T-helper 2 cell (primary cell): ENCODE data around the gene GBX1.

Source experiments
- DNase-seq, 5 experiments: peaks; one replicate each; pipeline versions ENCODE4 v3.0.0 to v3.0.0-alpha.2; 2012 to 2022
- total RNA-seq, 2 donors: gene quantifications; one replicate each; lab custom pipeline; 2026; lab: John Stamatoyannopoulos, UW

Gene GBX1
- total RNA-seq: 0 reads per million in 2 donors

DNA sequence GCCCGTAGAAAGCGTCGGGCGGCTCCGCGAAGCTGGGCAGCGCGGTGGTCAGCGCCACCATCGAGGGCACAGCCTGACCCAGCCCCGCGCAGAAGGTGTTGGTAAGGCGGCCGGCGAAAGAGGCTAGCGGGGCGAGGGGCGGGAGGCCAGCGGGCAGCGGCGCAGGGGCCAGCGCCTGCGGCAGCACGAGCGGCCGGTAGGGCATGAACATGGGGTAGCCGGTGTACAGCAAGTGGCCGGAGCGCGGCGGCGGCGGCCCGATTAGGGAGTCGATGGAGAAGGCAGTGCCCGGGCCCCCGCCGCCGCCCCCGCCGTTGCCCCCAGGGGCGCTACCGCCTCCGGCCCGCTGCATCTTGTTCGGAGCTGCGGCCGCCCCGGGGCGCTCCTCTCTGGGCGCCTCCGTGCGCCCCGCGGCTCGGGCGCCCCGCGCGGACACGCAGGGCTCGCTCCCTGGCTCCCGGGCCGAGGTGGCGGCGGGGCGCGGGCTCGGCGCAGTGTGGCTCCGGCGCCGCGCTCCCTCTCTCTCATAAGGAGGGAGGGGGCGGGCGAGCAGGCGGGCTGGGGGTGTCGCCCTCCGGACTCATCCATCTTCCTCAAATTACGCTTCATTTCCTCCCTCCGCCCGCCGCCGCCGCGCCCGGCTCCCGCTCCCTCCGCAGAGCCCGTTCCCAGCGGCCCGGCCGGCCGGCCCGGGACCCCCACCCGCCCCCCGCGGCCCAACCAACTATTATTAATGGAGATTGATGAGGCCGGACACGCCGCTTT lies at the start of gene GBX1:
Gene GBX1, minus strand, starts transcription at position 498 of the 765 bp plus-strand sequence. Its CDS starts 146 bp downstream, at position 352.
- DNase-seq: peak in 1 of 5 experiments; percentile 7

DNA sequence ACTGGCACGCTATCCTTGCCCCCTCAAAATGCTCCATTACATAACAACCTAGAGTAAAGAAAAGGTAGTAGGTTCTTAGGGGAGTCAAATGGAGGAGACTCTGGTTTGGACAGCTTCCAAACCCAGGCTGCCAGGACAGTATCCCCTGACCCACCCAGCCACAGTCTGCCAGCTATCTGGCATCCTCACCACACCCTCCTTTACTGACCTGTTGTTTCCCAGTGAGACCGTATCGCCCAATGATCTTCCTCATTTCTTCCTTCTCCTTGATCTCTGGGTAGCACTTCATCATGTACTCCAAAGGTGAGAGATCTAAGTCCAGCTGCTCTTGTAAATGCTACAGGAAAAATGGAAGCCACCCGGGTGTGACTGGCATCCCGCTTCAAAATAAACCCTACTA lies 47.9 kb upstream of the GBX1 start:
- no peak for DNase-seq

DNA sequence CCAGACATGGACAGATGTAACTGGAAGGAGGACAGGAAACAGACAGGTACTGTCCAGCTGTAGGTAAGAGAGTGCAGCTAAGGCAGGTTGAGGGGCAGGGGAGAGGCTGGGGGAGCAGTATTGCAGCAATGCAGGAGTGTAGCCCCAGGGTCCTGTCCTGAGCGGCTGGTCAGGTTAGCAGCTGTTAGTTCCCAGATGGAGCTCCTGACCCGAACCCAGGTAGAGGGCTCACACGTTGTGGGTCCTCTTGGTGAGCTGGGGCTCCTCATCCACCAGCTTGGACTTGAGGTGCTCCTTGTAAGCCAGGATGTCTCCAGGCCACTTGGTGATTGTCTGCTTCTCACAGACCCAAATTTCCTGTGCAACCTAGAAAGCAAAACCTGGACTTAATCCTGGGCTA lies 46.3 kb upstream of the GBX1 start:
- no peak for DNase-seq

DNA sequence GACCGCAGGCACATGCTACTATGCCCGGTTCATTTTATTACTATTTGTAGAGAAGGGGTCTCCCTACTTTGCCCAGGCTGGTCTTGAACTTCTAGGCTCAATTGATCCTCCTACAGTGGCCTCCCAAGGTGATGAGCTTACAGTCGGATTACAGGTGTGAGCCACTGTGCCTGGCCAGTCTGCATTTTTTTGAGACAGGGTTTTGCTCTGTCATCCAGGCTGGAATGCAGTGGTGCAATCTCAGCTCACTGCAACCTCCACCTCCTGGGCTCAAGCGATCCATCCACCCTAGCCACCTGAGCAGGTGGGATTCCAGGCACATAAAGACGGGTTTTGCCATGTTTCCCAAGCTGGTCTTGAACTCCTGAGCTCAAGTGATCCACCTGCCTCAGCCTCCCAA lies 45.1 kb upstream of the GBX1 start:
- no peak for DNase-seq

DNA sequence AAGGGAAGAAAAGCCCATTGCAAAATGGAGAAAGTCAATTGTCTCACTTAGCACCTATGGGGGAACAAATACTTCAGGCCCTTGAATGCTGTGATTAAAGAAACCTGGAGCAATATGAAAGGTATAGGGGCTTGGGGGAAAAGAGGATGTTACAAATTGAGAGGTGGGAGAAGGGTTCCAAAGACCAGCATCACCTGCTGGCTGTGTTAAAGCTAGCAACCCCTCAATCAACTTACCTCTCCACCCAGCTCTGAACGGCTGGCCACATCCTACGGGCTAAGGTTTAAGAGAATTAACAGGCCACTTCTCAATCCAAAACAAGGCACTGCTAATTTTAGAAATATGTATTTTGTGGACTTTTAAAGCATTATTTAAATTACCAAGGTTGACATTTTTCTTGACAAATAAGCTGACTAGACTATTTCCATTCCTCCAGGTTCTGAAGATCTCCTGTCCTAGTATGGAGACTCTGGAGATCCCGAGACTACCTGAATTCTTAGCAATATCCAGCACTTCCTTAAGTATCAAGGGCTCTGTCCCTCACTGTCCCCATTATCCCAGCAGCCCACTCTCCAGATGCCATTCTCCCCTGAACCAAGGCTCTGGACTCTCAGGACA lies 43.8 kb upstream of the GBX1 start:
- no peak for DNase-seq

DNA sequence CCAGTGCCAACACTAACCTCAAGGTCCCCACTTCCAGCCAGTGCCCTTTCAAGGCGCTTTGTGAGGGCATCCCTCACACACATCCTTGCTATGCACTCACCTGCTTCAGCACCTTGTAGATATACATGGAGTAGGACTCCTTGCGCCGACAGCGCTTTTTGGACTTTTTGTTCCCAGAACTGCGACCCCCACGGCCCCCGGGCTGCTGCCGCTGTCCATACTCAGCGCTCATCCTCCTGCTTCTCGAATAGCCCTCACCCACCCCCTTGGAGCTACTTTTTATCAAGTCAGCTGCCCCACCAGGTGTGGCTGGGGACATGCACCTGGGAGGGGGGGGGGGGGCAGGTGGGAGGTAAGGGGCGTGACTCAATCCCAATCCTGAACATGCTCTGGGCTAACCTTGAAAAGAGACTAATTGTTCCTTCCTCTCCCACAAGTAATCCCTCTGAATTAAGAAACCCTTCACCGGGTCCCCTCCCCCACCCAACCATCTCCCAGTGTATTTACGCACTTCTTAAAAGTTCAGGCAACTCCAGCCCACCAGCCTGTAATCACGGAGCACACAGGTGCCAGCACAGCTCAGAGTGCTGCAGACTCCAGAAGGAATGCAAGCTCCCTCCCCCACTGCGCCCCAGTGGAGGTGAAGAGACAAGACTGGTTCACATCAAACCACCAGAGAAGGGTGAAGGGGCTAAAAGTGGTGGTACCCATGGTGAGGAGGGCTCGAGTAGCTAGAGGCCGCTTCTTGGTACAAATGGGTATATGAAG lies 42.8 kb upstream of the GBX1 start, which contains the start of gene H2BK1:
Gene H2BK1, minus strand, starts transcription at position 402 of the 768 bp plus-strand sequence. Its CDS starts 170 bp downstream, at position 232.
- no peak for DNase-seq

DNA sequence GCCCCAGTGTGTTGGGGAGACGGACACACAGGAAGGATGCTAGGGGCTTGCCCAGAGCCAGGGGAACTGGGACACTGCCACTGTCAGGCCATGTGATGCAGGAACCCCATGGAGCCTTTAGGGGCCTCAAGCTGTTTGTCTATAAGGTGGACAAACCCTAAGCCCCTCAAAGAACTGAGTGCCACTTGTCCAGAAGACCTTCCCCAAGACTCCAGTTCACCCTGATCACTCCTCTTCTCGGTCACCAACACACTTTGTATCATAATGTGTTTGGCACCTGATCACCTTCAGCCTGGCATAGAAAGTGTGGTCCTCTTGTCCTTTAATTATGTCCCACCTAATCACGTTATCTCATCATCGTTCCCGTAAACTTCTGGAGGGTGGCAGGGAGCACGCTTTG lies 42.1 kb upstream of the GBX1 start:
- no peak for DNase-seq

DNA sequence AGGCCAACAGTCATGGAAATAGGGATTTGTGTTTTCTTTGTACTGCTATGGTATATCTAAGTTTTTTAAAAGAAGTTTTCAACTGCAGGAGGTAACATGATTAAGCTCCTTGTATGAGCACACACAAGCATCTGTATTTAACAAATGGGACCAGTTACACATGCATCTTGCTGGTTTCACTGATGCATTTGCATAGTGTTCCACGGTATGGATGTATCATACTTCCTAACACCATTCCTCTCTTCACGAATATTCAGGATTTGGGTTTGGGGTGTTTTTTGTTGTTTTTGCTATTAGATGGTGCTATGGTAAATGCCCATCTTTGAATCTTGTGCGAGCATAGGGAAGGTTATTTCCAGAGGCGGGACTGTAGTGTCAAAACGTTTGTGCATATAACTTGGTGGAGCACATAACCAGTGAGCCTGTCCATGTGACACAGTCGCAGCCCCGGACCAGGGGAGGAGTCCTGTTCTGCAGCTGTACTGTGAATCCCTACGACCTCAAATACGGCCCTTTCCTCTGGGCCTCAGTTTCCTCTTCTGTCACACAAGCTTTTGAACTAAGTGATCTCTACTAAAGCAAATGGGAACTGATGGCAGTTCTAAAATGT lies 40.9 kb upstream of the GBX1 start:
- no peak for DNase-seq

DNA sequence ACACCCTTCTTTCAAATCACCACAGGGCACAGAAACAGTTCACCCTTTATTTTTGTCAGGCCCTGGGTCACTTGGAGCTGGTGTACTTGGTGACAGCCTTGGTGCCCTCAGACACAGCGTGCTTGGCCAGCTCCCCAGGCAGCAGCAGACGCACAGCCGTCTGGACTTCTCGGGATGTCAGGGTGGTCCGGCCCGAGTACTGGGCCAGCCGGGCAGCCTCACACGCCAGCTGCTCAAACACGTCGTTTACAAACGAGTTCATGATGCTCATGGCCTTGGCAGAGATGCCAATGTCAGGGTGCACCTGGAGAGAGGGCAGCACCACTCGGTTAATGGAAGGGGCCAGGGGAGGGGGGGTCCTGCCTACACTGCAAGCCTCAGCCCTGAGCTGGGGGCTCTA lies 40.3 kb upstream of the GBX1 start:
- DNase-seq: no peak

DNA sequence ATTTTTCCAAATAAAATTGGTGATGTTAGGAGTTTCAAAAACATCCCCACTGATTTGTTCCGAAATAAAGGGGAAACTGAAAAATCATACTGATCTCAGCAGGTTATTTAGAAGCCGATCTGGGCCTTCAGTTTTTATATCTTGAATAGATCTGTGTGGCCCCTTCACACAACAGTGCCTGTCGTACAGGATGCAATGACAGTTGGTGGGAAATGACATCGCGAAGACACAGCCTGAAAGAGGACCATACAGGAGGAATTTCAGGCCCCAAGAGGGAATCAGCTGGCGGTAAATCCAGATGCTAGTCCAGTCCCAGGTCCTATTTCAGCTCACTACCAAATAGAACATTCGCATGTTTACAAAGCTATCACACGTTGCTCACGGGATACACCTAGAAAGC lies 39.8 kb upstream of the GBX1 start:
- DNase-seq: peak in 1 of 5 experiments; percentile 60

DNA sequence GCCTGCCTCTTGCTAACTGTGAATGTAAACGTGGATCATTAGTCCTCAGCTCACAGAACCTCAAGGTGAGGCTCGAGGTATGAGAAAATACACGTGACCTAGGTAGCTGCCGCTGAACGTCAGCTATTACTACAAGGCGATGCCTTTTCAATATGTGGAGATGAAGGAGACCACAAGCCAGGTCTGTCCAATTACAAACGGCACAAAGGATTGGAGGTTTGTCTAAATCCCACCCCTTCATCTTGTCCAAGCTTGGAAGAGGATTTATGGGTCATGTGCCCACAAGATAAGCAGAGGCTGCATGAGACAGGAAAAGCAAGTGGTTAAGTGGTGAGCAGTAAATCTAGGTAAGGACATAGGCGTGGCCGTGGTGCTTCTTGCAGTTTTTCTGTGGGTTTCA lies 39.4 kb upstream of the GBX1 start:
- peak in 2 of 5 experiments; percentile 75 to 82 for DNase-seq

DNA sequence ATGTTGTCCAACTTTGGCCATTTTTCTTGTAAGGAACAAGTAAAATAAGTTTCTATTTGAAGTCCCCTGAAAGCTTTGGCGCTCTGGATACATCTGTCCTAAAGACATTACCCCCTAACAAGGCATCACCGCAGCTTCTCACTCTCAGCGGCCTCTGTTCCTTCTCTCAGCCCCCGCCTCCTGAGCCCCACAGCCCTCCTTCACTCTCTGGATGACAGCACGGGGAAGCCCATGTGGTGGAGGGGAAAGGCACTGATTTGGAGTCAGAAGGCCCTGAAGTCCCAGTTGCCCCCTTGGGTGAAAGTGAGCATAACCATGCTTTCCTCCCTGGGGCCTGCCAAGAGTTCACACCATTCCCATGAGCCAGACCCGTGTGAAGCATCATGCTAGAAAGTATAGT lies 38.2 kb upstream of the GBX1 start:
- no peak for DNase-seq

DNA sequence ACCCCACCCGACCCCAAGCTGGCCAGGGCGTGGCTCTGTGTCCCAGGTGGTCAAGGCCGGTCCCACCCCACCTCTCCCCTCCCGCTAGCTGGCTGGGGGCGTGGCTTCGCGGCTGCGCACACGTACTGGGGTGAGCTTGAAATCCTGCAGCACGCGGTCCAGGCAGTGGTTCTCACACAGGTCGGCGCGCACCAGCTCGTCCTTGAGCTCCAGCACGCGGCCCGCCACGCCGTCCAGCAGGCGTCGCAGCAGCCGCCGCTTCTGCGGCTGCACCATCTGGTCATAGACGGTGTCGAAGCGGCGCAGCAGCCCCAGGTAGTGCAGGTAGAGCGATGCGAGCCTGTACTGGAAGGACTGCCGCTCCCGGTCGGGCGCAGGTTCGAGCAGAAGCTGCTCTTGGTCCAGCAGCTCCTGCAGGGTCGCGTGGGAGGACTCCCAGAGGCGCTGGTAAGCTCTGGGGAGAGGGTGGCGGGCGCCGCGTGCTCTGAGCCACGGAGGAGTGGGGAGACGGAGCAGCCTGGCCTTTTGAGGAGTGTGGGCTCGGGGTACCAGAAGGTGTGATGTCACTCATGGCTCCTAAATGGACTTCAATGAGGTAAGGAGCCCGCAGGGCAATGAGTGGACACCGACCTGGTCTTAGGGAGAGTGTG lies 37.0 kb upstream of the GBX1 start:
- peak in 1 of 5 experiments; percentile 22 for DNase-seq

DNA sequence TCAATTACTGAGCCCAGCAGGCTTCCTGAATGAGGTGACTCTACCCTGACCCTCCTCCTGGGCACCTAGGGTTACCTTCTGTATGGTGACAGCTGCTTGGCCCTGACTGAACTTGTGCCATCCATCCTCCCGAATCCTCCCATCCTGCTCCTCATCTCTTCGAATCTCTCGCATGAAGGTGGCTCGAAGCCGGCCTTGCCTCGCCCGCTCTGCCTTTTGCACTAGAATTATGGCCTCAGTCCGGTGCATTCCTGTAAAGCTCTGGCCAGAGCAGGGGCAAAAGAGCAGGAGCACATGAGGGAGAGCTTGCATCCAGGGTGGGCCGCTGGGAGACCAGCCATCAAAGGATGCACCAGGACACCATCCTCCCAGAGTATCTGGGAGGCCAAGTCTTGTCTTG lies 35.3 kb upstream of the GBX1 start:
- no peak for DNase-seq

DNA sequence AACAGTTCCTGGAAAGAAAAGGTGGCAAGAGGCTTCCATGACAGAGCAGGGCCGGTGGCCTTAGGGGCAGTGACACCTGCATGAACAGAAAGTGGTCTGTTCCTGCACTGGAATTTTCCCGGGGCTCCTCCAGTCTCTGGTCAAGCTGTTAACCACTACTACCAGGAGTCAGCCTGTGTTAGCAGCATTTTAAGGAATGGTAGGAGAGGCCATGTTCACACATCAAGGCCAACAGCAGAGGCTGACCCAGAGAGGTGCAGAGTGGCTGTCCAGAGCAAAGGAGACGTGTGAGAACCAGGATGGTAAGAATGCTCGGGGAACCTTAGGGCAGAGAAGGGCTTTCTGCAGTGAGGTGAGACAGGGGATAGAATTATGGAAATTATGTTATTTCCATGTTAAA lies 34.3 kb upstream of the GBX1 start:
- no peak for DNase-seq

DNA sequence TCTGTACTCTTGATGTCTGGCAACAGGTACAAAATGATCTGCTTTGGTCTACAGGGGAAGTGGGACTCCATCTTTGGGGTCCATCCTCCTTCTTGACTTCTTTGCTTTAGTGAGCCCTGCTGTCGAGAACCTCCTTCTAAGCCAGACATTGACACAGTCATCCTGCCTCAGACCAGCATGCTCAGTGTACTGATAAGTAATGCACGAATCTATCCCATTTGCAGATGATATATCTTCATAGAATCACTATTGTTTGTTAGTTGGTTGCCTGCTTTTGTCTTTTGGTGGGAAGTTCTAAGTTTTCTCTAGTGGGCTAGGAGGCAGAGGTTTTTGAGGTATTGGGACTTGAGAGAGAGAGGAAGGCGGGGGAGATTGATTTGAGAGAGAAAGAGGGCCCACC lies 33.9 kb upstream of the GBX1 start:
- no peak for DNase-seq

DNA sequence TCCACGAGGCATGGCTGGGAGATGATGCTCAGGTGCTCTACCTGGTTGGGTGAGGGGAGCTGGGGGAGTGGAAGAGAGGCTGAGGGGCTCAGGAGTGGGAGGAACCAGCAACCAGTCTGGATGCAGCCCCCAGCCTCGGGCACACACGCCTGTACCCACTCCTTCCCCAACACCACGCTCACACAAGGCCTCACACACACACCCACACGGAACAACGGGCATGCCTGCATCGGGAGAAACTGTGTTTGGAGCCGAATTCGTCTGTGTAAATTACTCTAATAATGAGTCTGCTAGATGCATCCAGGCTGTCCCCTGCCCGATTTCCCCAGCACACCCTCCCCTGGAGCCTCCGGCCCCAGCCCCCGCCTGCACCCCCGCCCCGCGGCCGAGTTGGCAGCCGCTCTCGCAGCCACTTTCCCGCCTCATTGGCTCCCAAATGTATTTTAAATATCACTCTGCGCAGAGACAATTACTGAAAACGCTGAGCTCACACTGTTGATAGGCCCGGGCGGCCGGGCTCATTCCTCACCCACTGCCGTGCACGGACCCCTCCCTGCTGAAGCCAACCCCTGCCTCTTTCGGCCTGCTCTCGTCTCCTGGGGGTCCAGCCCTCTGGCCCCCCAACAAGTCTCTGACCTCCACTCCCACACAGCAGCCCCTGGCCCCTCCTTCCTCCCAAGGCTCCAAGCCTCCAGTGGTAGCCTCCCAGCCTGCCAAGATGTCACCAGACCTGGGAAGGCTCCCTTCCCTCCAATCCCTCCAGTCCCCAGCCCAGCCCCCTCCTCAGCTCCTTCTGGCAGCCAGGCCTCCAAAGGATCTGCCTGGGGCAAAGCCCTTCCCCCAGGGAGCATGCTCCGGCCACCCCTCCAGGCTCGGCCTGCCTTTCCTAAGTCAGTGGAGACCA lies 31.7 kb upstream of the GBX1 start:
- DNase-seq: no peak

DNA sequence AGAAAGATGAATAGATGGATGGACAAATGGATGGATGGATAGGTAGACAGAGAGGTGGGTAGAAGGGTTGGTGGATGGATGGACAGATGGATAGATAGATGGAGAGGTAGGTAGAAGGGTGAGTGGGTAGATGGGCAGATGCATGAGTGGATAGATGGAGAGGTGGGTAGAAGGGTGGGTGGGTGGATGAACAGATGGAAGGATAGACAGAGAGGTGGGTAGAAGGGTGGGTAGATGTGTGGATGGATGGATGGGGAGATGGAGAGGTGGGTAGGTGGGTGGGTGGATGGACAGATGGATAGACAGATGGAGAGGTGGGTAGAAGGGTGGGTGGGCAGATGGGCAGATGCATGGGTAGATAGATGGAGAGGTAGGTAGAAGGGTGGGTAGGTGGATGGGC lies 30.4 kb upstream of the GBX1 start:
- DNase-seq: no peak

DNA sequence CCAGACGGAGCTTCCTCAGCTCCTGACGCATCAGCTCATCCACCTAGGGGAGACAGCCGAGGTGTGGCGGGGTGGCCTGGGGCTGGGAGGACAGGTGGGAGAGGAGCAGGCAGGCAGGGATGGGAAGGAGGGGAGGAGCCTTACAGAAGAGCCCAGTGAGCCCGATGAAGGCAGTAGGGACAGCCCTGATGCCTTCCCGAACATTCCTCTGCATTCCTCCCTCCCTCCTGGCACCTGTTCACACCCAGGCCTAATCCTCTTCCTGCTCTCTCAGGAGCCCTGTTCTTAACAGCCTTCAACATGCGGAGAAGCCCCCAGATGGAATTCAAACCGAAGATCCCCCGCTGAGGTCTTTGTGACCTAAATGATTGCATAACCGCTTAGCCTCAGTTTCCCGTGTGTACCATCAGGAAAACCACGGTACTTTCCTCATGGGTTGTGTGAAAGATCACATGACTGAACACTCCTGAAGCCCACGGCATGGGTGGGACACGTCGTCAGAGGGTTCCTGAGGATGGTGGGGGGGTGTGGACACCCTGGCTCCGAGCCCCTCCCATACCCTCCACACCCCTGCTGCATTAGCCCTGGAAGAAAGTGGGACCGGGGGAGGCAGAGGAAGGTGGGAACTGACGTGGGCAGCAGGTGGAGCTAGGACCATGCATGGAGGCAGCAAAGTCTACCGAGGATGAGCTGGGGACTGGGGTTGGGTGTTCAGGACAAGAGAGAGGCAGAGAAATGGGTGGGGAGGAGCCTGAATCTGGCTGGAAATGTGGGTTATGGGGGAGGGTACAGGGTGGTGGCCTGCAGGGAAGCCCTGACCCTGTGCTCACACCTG lies 28.3 kb upstream of the GBX1 start:
- no peak for DNase-seq

DNA sequence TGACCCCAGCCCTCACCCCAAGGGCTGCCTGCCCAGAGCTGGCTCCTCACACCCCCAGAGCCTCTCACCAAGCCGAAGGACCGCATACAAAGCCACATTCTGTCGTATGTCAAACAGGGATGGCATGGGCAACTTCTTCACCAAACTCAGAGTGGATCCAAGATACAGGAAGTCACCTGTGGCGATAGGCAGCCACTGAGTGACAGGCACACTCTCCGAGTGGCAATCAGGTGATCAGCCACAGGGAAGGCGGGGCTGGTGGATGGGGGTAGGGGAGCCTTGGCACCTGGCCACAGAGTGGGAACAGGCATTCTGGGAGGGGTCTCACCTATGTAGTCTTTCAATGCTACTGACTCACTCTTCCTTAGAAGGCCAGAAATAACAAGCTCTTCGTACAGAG lies 26.7 kb upstream of the GBX1 start:
- DNase-seq: peak in 1 of 5 experiments; percentile 14
